Right ventricle myocardium superior (tissue), 1 donor: ENCODE data around the gene GRK4. TPM values are rescaled to one million over a fixed set of nuclear protein-coding genes. Genes with fewer than 3 reads are reported as not detected.

Source experiments
- ATAC-seq: fragments of 200-7000 bp; cut with Tn5 transposase; one replicate; pipeline ENCODE4 v1.9.1; 2020; ENCODE audit warnings: mild to moderate bottlenecking; ENCODE audit not compliant: poor library complexity
- DNase-seq: peaks from one replicate; pipeline ENCODE4 v3.0.0-alpha.2; 2020
- intact Hi-C: fragments of 100-400 bp; cut with DNase I; formaldehyde crosslinking; loops from one replicate; pipeline ENCODE4 v1.11.2; 2022
- total RNA-seq: library from RNA; stranded (reverse); fragmentation: NEBNext Ultra II Directional; extraction: Animal tissue kit (Norgen Biotek cat#: 25700); gene quantifications from one replicate; pipeline ENCODE4 v1.2.1, GENCODE V29; 2021
- donor health status: DM: no; HTN: yes; CAD: no; lungs with severe emphysema.

GRK4 gene
- total RNA-seq, 1 donor from 2014 or later, result 8.8 TPM

DNA sequence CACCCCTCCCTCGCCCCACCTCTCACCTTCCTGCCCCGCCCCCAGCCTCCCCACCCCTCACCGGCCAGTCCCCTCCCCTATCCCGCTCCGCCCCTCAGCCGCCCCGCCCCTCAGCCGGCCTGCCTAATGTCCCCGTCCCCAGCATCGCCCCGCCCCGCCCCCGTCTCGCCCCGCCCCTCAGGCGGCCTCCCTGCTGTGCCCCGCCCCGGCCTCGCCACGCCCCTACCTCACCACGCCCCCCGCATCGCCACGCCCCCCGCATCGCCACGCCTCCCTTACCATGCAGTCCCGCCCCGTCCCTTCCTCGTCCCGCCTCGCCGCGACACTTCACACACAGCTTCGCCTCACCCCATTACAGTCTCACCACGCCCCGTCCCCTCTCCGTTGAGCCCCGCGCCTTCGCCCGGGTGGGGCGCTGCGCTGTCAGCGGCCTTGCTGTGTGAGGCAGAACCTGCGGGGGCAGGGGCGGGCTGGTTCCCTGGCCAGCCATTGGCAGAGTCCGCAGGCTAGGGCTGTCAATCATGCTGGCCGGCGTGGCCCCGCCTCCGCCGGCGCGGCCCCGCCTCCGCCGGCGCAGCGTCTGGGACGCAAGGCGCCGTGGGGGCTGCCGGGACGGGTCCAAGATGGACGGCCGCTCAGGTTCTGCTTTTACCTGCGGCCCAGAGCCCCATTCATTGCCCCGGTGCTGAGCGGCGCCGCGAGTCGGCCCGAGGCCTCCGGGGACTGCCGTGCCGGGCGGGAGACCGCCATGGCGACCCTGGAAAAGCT, 110.9 kb downstream of the GRK4 start, which contains the start of the genes HTT and HTT-AS:
HTT (plus strand) TSS at position 604 of the 768 bp plus-strand sequence; CDS start at position 749, 145 bp downstream.
HTT-AS (minus strand) TSS at position 461 of the 768 bp plus-strand sequence.
- intact Hi-C loops, result no loop called here
- DNase-seq, result peak; percentile 98
- ATAC-seq, result peak; percentile 94

GRCh38 chr4:3074846-3075651, 111.7 kb downstream of the GRK4 start:
- no peak for ATAC-seq
- peak; percentile 66 for DNase-seq
- intact Hi-C loops, result no loop called here

- DNase-seq, result no peak
- ATAC-seq, result no peak
- intact Hi-C loops, result no loop called here
These were observed 112.2 kb downstream of the GRK4 start for GRCh38 chr4:3075652-3075981.

GRCh38 chr4:3077796-3078195, 114.4 kb downstream of the GRK4 start:
- DNase-seq, result no peak
- intact Hi-C loops, result no loop called here
- ATAC-seq, result no peak

DNA sequence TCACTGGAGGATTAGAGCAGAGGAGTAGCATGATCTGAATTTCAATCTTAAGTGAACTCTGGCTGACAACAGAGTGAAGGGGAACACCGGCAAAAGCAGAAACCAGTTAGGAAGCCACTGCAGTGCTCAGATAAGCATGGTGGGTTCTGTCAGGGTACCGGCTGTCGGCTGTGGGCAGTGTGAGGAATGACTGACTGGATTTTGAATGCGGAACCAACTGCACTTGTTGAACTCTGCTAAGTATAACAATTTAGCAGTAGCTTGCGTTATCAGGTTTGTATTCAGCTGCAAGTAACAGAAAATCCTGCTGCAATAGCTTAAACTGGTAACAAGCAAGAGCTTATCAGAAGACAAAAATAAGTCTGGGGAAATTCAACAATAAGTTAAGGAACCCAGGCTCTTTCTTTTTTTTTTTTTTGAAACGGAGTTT, 116.3 kb downstream of the GRK4 start:
- ATAC-seq (no peak), DNase-seq (no peak)
- intact Hi-C loops, result no loop called here

- DNase-seq (no peak), ATAC-seq (no peak)
- intact Hi-C loops, result no loop called here
These were observed 119.6 kb downstream of the GRK4 start for GRCh38 chr4:3082925-3083515.

- intact Hi-C loops, result no loop called here
- DNase-seq (no peak), ATAC-seq (no peak)
These were observed 120.4 kb downstream of the GRK4 start for GRCh38 chr4:3083732-3084131.

GRCh38 chr4:3085948-3086670, 122.7 kb downstream of the GRK4 start:
- DNase-seq (no peak), ATAC-seq (no peak)
- intact Hi-C loops, result no loop called here

DNA sequence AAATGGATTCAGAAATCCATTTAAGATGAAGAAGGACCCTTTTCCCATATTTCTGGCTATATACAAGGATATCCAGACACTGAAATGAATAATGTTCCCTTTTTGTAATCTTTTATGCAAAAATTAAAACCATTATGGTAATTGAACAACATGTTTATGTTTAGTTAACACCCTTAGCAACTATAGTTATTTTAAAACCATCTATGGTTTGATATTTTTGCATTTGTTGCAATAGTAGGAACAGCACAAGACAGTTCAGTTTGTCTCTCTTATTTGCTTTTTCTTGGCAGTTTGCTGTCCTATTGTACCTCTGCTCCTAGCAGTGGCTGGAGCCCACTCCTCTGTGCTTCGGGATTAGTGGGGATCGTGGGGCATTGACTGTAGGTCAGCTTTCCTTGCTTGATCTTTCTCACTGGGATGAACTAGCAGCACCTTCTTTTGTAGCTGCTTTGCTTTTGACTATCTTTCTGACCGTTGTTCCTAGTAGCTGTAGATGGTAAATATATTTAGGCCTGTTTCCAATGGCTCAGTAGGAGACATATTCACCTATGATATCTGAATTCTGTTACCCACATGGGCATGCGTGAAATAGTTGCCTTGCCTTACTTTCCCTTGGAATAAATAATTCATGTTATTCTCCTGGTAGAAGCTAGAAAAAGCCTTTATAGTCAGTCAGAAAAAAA, 123.9 kb downstream of the GRK4 start:
- no peak for ATAC-seq
- intact Hi-C loops, result no loop called here

More for the DNA sequence above, 123.9 kb downstream of the GRK4 start:
- no peak for DNase-seq

Other genes starting within 250 kb of the GRK4 start
- gene TNIP2, start 207.2 kb upstream of the GRK4 start, total RNA-seq, result 25.9 TPM
- gene SH3BP2, start 170.5 kb upstream of the GRK4 start, total RNA-seq, result 24.9 TPM
- 217 TPM for gene ADD1, start 119.7 kb upstream of the GRK4 start, total RNA-seq
- 20.7 TPM for gene NOP14, start 165 bp upstream of the GRK4 start, total RNA-seq
- gene HTT-AS, start 111.0 kb downstream of the GRK4 start, total RNA-seq, result not detected
- 23.9 TPM for gene HTT, start 111.1 kb downstream of the GRK4 start, total RNA-seq